Measurements from ENCODE around the gene ATP13A3.
"Not testable (repeated sequence)": the region's sequence is repeated elsewhere in the genome, so short reads cannot be mapped to it uniquely, and the experiment has no call there.

Gene ATP13A3

DNA sequence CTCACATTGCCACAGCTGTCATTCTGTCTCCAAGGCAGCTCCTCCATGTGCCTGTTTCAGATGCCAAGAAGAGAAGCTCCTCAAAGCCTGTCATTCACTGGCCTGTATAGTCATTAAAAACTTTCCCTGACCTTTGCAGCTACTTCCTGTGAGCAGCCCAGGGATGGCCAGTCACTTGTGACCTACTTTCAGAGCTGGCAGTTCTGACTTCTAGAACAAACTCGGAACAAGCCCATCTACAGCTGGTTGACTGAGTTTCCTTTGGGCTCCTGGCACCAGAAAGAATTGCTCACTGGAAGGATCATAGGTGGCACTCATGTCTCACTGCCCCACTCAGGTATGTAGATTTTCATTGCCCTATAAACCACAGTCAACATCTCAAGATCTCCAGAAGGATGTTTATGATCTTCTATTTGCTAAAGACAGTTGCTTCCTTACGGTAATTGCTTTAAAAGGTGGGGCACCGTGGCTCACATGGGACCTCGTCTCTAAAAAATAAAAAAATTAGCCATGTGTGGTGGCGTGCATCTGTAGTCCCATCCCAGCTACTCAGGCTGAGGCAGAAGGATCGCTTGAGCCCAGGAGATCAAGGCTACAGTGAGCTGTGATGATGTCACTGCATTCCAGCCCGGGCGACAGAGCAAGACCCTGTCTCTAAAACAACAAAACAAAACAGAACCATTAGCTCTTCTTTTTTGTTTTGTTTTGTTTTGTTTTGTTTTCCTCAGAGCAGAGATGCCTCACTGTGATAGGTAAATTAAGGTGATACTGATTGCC lies 11.2 kb upstream of the ATP13A3 start:
- DNase-seq, result peak; percentile 81

DNA sequence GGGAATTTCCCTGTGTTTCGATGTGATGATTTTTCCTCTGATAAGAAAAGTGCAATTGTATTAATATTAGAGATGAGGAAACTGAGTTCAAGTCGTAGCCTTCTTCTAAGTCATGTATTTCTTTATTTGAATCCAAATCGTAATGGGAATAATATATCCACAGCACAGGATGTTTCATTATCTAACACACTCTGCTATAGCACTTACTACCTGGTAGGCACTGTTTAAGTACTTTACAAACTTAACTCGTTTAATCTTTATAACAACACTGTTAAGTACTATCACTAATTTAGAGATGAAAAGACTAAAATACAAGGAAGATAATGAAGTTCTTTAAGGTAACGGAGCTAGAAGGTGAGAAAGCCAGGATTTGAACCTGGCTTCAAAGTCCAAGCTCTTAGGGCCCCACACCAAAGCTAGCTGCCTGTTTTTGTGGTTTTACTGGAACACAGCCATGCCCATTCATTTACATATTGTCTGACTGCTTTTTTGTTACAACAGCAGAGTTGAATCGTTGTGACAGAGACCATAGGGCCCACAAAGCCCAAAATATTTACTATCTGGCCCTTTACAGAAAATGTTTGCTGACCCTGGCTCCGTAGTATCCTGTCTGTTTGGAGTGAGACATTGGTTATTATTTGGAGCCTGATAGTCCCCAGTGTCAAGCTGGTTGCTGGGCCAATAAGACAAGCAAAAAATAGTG lies 9.6 kb upstream of the ATP13A3 start:
- DNase-seq, result peak; percentile 56

DNA sequence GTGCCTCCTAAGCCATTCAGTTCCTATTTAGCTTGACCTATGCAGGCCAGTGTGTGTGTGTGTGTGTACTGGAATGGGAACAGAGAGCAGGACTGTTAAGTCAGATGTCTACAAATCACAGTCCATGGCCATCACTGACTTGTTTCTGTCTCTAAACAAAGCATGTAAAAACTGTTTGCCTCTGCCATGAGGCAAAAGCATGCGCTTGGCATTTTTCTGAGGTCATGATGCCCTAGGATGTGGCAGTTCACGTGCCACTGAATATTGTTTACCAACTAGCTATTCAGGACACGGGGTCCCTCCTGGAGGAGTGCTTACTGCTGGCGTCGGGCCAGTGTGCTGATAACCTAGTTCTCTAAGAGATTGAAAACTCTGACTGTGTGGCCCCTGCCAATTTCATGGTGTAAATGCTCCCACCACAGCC lies 8.2 kb upstream of the ATP13A3 start:
- DNase-seq, result peak; percentile 64

DNA sequence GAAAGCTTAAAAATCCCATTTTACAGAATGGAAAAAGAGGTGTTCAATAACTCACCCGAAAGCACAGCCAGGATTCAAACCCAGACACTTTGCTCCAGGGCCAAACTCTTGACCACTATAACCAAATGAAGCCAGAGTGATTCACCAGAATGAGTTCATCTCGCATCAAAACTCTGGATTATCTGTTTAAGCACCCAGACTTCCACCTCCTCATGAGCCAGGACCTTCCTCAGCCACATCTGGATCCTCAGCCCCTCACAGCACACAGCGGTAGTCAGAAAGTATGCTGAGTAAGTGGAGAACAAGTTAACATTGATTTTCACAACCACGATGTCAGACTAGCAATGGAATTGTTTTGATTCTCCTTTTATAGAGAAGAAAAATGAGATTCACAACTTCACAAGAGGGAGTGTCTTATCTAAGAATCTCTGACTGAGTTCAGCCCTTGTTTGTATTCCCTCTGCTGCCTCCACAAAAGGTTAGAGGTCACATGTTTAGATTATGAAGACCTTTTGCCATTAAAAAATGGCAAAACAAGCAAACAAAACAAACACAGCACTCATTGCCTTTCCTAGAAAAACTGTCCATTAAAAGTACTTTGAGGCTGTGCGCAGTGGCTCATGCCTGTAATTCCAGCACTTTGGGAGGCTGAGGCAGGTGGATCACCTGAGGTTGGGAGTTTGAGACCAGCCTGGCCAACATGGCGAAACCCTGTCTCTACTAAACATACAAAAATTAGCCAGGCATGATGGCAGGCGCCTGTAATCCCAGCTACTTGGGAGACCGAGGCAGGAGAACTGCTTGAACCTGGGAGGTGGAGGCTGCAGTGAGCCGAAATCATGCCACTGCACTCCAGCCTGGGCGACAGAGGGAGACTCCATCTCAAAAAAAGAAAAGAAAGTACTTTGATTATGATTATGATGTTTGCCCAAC lies 7.5 kb upstream of the ATP13A3 start:
- peak; percentile 64 for DNase-seq

DNA sequence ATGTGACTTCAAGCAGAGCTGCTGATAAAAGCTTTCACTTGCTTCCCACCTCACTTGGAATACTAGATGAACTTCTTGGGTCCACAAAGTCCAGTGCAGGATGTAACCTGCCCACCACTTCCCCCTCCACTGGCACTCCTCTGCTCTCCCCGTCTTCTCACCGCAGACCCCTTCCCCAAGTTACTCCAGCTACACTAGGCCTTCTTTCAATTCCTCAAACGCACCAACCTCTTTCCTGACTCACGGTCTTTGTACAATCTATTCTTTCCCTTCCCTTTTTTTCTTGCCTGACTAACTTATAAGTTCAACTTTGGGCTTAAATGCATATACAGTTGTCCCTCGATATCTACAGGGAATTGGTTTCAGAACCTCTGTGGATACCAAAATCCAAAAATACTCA lies 5.2 kb upstream of the ATP13A3 start:
- peak; percentile 90 for DNase-seq

DNA sequence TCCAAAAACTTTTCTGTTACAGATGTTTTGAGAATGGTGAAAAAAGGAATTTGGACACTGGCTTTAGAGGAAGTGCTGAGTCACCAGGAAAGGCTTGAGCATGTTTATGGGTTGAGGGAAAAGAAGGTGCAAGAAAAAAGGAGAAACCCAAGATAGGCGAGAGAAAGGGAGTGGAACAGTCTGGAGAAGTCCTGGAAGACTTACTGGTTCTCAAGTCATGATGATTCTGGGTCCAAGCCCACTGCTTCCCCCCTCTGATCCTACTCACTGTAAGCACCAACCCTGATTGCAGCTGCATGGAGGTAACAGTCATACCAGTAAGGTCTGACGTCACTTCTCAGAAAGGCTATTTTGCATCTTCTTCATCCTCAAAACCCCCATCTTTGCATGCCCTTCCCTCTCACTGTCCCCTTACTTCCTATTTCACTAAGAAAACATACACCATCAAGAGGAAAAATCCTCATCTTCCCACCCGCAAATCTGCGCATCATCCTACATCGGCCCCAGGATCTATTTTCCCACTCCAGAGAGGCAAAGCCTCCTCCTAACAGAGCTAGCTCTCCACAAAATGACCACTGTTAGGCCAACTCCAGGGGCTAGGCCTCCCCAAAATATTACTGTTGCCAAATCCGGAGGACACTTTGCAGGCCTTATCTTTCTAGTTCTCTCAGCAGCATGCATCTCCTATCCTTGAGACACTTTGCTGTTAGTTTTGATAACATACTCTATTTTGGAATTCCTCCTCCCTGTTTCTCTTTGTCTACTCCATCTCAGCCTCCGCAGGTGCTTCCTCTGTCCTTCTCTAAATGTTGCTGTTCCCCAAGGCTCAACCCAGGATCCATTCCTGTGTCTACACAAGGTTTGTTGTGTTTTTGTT lies 3.2 kb upstream of the ATP13A3 start:
- peak; percentile 96 for DNase-seq

DNA sequence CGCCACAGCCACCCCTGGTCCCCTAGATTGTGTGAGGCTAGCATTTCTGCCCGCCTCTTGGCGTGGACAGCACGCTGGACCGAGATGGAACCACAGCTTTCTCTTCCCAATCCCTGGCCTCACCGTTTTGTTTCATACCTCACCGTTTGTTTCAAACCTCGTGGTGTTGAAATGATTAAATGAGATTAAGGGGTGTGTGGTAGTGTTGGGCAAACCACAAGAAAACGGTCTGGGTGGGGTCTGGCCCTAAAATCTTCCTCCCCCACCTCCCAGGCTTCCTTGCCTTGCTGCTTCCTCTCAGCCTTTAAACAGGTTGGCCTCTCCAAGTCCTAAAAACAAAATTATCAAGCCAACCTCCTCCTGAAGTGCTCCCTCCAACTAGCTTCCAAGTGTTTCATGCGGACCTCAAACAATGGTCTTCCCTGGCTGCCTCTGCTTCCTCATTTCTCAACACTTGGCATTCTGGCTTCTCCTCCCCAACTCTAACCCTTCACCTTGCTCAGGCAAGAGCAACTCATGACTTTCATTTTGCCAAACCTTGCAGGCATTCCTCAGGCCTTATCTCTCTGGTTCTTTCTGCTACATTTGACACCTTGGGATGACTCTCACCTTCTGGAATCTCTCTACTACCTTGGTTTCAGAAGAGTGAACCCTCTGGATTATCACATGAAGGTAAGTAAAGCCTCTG lies 1.4 kb upstream of the ATP13A3 start:
- peak; percentile 59 for DNase-seq

DNA sequence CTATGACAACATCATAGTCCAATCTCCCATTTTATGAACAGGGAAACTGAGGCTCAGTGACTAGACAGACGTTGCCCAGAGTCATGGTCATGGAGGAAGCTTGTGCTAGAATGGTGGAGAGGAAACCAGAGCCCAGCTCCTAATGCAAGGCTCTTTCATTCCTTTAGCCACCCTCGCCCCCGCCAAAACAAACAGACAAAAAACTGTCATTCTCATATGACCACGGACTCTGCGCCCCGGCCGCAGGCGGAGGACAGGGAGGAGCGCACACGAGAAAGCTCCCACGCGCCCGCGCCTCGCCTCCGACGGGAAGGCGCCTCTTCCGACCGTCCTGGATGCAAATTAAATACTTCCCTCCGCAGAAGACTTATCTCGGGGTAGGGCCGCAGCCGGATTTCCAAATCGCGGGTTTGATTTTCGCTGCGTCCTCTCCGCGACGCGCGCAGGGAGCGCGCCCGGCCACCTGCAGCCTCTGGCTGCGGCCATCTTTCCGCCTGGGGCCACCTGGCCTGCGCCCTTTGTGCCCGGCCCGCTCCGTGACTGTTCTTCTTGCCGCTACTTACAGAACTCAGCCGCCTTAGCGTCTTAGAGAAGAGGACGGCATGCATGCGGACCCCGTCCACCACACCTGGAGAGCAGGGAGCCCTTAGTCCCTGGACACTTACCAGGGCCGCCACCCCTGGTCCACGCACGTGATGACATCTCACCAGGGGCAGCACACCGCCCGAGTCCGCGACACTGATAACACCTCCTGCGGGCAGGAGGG lies 670 bp upstream of the ATP13A3 start:
- peak; percentile 95 for DNase-seq

DNA sequence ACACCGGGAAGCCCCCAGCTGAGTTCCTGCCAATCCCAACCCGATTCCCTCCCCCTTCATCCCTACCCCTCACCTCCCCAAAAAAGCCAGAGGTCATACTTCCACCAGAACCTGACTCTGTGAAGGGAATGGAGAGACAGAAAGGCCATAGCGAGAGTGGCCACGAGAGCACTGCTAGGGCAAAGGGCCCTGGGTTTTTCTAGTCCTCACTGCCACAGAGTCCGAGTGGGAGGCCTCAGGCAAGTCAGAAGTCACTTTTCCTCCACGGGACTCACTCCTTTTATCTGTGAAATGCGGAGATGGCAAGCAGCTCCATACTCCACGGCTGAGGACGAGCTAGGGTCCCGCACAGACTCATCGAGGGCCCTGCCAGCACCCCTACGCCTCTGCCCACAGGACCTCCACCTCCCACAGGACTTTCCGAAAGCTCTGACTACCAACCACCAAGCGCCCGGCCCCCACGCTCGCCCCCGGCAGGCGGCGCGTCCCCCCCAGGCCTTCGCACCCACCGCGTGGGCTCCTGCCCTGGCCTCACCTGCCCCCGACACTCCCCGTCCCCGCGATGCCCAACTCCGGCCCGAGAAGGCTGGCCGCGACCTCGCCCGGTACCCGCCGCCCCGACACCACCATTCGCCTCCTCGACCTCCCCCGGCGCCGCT lies 792 bp downstream of the ATP13A3 start:
- peak; percentile 62 for DNase-seq

DNA sequence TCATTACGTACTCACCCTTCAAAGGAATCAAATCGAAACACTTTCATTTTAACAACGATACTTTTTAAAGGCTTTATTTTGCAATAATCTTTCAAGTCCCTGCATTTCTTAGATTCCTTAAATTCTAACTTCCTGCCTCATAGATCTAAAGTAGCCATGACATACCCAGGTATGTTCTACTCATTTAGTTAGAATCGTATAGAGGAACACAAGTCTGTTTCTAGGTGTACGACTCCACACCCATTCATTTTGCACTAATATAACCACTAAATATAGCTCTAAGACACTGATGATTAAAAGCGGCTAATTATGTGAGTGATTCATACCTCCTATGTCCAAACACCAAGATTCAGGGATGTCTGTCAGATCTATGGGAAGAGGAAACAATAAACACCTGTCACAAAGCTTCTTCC lies 1.3 kb downstream of the ATP13A3 start:
- DNase-seq, result peak; percentile 56

DNA sequence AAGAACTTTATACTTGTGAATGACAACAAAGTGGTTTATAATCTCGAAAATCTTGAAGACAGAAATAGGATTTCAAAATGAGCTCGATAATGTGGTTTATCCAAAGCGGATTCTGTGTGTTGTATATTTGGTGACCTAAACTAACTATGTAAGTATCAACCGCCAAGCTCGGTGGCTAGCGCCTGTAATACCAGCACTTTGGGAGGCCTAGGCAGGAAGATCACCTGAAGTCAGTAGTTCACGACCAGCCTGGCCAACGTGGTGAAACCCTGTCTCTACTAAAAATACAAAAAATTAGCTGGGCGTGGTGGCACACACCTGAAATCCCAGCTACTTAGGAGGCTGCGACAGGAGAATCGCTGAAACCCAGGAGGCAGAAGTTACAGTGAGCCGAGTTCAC lies 2.2 kb downstream of the ATP13A3 start:
- DNase-seq, result no peak

DNA sequence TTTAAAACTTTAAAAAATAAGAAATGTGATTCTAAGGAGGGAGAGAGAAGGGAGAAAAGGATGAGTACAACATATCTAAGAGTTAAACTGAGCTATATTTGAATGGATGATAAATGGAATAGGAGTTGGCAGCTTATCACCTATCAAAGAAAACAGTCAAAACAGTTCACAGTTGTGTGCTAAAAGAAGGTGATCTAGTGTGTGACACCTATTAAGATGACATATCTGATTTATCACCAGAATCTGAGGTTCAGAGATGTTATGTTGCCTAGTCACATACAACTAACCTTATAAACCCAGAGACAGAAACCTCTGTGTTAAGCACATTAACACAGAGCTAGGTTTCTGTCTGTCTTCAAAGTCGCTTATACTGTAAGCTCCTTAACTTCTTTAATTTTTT lies 3.0 kb downstream of the ATP13A3 start:
- no peak for DNase-seq

DNA sequence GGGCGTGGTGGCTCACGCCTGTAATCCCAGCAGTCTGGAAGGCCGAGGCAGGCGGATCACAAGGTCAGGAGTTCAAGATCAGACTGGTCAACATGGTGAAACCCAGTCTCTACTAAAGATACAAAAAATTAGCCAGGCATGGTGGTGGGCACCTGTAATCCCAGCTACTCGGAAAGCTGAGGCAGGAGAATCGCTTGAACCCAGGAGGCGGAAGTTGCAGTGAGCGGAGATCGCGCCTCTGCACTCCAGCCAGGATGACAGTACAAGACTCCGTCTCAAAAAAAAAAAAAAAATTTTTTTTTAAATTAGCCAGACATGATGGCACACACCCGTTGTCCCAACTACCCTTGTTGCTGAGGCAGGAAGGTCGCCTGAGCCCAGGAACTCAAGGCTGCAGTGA lies 4.0 kb downstream of the ATP13A3 start:
- DNase-seq, result not testable (repeated sequence)

DNA sequence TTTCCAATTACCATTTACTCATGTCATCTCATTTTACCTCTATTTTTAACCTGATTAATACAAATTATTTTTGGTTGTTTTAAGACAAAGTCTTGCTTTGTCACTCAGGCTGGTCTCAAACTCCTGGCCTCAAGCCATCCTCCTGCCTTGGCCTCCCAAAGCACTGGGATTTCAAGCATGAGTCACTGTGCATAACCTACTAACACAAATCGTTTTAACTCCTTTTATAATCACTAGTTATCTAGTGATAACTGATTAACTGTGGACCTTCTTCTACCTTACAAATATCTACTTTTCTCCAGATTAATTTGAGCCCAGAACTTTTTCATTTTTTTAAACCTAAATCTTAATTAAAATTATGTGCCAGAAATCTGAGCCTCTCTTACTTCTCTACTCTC lies 4.6 kb downstream of the ATP13A3 start:
- no peak for DNase-seq

DNA sequence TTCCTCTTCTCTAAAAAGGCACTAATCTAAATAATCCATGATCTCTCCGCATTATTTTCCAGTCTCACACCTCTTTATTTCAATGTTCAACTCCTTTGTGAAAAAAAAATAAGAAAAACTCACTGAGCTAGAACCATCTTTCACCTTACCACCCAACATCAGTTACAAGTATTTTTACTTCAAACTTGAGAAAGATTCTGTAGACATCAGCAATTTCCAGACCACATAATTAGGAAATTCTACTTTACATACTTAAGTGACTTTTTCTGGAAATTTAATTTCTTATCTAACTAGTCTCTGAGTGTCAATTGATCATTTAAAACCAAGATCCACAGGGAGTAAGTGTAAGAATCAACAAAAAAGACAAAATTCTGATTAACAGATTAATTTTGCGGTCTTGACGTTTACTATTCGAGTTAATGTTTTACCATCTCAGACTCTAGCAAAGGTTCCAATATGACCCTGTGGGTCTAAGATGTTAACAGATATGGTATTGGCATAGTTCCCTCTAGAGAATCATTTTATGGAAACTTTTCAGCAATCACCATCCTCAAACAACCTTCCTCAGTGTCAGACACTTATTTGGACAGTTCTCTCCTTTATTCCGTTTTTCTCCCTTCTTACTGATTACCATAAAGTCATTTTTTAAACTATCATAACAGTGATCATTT lies 5.1 kb downstream of the ATP13A3 start:
- DNase-seq, result no peak

DNA sequence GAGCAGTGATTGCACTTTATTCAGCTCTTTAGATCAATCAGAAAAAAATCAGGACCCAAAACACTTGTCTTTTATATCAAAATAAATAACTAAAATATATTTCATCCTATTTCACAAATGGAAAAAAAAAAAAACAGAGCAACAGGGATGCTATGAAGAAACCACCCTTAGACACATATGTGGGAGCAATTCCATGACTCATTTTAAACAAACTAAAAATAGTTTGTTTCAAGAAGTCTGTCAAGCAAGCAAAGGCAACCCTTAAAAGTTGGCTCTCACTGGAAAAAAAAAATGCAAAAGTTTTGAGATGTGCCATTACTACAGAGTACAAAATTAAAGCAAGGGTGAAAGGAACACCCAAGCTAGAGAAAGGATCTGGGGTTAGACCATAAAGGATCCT lies 5.7 kb downstream of the ATP13A3 start:
- peak; percentile 59 for DNase-seq

DNA sequence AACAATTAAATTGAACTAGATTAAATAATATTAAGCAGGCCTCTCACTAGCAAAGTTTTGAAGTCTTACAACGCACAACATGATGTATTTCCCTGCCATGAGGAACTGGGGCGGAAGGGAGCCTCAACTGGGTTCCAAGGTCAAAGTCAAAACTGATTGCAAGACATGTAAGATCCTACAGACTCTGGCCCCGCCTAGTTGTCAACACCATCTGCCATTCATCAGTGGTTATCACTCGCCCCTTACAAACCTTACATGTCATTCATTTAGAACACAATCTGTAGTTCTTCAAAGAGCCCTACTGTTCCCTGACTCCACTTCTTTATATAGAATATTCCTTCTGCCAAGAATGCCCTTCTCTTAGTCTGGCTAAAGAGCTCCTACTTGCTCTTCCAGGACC lies 10.0 kb downstream of the ATP13A3 start:
- no peak for DNase-seq

DNA sequence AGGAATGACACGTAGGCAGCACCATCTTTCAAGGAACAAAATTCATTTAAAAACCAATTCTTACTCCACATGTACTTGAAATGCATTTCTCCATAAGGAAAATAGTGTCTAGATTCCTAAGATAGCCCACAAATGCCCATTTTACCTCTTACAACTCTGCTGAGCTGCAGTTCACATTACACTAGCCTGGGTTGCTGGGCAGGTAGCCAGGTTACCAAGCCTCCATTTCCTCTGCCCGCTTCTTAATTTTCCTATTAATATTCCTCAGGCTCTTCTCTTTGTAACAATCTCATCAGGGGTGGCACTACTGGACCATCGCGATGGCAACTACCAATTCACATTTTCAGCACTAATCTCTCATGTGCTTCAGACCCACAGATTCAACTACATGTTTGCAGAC lies 10.8 kb downstream of the ATP13A3 start:
- no peak for DNase-seq

DNA sequence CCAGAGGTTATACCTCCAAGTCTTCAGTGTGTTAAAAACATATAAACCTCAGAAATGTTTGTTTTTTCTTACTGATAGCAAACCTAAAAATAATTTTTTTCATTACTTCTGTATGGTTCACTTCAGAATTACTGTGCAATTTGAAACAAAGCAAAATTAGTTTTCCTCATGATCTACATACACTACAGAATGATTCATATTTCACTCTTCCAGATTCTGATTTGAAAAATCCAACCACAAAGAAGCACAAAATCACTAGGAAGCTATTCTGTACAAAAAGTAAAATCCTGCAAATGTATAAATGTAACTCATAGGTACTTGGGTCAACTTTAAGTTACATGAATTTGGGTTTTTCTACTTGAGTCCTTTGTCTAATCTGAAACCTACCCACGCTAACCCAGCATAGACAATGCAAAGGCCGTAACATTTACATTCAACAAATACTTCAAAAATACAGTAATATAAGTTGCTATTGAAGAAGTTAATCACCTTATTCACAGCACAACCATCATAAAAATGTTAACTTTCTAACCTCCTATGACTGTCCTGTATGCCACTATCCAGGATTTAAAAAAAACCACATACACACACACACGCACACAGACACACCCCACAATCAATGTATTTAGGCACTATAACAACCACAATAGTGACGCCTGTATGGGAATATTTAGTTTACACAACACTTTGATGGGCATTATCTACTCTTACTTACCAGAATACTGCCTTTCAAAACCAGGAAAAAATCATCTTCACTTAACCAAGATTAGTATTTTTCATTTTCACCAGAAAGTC lies 11.5 kb downstream of the ATP13A3 start:
- DNase-seq, result no peak

All from suppressor macrophage treated with lipopolysaccharide for 4 hours (primary cell).